GM18909 (cell line): ENCODE results near the gene GPC5.
"Not testable (repeated sequence)": the region's sequence is repeated elsewhere in the genome, so short reads cannot be mapped to it uniquely, and the experiment has no call there.

Source experiments
- ATAC-seq: cut with Tn5 transposase; IDR thresholded peaks from one replicate; pipeline ENCODE4 v1.9.1; 2021; ENCODE audit warnings: mild to moderate bottlenecking; ENCODE audit not compliant: unreplicated experiment, poor library complexity

Gene GPC5

DNA sequence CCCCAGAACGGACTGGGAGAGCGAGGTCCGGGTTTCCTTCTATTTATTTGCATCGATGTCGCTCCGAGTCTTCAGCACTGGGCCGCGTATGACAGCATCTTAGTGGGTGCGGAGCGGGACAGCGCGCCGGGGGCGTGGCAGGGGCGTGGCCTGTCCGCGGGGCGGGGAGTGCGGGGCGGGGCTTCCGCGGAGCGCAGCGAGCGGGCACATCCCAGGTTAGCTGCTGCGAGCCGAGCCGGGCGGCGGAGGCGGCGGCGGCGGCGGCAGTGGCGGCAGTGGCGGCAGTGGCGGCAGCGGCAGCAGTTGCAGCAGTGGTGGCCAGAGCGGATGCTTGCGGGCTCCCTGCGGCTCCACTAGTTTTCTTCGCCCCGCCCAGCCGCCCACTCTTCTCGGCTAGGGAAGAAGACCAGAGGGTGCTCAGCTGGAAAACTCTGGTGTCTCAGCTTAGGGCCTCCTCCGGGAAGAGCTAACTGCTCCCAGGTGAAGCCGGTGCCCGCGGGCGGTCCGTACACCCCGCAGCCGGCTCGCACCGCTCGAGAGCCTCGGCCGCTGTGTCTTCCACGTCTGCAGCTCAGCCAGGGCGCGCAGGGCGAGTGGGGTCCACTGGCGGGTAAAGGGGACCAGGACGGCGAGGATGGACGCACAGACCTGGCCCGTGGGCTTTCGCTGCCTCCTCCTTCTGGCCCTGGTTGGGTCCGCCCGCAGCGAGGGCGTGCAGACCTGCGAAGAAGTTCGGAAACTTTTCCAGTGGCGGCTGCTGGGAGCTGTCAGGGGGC is at the start of gene GPC5:
Gene GPC5 (plus strand): TSS at position 209 of the 776 bp plus-strand sequence.
- ATAC-seq = peak; percentile 97

DNA sequence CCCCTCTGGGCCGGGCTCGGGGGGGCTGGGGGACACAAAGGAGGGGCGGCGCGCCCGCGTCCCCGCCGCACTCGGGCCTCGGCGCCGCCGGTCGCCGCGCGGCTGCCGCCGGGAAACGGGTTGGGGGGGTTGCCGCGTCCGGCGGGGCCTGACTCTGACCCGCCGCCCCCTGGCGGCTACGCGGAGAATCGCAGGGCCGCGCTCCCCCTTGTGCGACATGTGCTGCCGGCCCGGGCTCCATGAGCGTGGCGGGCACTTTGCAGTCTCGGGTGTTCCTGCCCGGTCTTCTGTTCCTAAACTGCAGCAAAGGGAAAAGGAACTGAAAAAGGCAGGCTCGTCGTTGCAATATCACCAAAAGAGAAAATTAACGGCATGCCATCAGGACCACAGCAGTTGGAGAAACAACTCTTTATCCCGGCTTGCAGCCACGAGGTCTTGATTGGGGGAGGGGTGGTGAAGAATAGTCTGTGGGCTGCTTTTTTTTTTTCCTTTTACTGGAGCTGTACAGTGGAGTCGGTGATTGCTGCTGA is 49.5 kb upstream of the GPC5 start:
- ATAC-seq = peak; percentile 62

DNA sequence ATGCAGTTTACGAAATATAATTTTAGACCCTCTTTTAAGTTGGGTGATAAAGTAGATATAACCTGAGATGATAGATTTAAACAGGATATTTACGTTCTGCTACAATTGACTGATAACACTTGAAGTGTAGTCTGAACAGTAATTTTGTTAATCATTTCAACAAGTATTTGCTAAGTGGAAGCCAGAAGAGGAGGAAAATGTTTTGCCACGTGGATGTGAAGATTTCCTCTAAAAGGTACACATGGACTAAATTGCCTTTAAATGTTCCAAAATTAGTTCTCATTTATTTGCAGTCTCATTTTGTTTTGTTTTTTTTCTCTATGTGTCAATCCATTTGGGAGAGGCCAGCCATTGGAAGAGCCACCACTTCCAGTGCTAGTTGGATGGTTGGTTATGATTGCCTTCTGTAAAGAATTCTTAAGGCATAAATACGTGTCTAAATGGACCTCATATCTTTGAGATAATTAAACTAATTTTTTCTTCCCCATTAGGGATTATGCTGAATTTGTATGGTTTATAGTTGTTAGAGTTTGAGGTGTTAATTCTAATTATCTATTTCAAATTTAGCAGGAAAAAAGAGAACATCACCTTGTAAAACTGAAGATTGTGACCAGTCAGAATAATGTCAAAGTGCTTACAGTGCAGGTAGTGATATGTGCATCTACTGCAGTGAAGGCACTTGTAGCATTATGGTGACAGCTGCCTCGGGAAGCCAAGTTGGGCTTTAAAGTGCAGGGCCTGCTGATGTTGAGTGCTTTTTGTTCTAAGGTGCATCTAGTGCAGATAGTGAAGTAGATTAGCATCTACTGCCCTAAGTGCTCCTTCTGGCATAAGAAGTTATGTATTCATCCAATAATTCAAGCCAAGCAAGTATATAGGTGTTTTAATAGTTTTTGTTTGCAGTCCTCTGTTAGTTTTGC is 48.2 kb upstream of the GPC5 start:
- no peak for ATAC-seq

DNA sequence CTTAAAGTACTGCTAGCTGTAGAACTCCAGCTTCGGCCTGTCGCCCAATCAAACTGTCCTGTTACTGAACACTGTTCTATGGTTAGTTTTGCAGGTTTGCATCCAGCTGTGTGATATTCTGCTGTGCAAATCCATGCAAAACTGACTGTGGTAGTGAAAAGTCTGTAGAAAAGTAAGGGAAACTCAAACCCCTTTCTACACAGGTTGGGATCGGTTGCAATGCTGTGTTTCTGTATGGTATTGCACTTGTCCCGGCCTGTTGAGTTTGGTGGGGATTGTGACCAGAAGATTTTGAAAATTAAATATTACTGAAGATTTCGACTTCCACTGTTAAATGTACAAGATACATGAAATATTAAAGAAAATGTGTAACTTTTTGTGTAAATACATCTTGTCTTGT is 47.3 kb upstream of the GPC5 start:
- ATAC-seq = no peak

DNA sequence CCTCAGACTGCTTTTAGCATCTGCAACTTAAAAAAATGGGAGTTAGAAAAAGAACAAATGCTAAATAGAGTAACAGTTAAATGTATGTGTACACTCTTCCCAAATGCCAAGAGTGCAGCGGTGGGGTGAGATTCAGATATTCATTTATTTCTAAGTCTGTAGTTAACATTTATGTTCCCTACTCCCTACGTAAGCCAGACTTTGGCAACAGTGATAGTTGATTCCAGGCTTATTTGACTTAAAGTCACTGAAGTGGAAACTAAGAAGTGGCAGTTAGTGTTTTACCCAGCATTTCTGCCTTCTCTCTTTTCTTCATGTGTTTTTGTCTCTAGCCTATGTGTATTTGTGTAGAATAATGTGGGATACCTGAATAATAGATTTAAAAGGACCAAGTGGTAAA is 46.4 kb upstream of the GPC5 start:
- ATAC-seq = no peak

DNA sequence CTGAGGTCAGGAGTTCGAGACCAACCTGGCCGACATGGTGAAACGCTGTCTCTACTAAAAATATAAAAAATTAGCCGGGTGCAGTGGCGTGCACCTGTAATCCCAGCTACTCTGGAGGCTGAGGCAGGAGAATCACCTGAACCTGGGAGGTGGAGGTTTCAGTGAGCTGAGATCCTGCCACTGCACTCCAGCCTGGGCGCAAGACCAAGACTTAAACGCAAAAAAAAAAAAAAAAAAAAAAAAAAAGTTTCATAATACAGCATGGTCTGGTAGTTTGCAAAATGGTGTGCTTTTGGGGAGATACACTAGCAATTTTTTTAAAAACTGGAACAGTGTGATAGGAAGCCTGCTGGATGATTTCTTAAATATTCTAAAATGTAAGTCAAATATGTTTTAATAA is 45.5 kb upstream of the GPC5 start:
- ATAC-seq = not testable (repeated sequence)

DNA sequence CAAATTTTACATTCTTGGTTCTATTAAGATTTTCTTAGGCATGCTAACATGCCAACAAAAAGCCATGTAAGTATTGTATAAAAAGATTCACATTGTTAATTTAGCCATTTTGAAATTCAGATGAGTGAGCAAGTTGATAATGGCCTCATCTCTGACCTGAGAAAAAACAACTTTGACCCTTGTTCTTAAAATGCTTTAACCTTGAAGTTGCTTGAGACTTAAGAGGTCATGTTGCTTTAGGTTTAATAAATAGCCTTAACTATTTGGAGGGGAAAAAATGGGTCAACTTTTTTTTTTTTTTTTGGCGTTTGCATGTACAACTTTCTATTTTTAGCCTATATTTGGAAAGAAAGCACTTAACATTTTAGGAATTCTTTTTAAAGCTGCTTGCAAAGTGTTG is 44.9 kb upstream of the GPC5 start:
- ATAC-seq = no peak

DNA sequence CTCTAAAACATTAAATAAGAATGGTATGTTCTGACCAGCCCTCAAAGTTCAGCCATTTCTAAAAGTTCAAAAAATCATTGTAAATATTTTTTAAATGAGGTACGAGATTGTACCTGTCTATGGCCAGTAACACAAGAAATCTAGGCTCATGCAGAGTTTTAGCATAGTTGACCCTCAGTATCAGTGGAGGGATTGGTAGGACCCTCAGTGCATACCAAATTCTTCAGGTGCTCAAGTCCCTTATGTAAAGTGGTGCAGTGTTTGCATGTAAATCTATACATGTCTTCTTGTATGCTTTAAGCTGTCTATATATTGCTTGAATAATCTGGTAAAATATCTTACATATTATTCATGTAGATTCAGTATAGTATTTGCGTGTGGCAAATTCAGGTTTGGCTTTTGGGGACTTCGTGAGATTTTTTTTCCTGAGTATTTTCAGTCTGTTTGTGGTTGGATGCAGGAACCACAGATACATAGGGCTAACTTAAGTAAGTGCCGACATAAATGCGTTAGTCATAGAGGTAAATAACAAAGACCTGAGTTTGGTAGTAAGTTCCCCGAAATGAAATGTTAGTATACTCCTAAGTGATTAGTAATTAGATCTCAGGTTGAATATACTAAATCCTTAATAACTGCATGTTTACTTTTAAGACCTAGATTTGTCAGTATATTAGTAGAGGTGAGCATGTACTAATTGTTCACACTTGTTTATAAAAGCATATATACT is 43.2 kb upstream of the GPC5 start:
- no peak for ATAC-seq

DNA sequence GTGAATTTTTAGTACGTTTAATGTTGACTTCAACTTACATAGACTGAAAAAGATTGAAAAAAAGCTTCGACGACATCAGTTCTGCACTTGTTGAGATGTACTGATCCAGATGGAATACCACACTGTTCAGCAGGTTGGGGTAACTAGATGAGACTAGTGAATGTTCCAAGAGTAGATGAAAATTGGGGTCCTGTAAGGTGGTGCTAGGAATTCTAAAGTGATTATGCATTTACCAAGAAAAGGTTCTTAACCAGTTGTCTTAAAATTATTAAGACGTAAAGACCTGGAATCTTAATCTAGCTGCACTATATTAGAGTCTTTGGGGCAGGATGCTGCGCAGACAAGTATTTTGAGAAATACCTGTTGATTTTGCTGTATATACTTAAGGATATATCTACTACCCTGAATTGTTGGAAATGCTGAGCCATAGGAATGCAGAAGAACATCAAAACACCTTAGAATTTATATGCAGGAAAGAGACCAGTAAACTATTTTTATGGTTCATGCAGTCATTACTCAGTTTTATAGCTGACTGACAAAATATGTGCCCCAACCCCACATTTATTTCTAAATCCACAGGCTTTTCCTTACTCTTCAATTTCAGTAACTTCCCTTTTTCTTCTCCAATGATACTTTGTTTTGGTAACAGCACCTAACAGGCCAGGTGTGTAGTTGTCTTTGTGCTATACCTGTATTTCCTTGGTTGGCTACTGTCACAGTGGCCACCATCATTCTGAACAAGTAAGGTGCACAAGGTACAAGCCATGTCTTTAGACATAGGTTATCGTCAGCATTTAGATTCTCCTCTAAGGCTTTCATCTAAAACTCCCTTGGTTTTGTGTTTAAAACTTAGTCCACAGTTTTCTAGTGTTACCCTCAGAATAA is 42.4 kb upstream of the GPC5 start:
- no peak for ATAC-seq

DNA sequence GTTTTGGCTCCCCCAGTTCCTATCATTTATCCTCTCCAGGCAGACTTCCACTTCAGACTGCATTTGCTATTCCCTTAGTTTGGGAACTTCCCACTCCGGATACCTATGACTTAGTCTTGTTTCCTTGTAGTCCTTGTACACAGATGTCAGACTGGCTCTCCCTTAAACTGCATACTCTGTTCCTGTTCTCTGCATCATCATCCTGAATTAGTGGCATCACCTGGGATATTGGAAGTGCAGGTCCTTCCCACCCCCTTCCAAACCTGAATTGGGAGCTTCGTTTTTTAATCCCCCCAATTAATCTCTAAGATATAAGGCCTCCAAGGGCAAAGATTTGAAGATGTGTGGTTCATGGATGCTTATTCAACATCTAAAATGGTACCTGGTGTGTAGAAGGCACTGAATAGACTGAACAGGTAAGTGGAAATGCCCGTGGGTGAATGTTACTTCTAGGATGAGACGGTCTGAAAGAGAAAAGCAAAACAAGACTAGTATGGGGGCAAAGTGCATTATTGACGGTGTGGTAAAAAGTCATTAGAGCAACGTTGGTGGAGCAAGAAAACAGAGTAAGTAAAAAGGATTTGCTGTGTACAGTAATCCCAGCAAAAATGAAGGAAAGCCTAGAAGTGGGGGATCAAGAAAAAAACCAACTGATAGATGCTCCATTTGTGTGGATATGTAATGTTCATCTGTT is 41.4 kb upstream of the GPC5 start:
- no peak for ATAC-seq

DNA sequence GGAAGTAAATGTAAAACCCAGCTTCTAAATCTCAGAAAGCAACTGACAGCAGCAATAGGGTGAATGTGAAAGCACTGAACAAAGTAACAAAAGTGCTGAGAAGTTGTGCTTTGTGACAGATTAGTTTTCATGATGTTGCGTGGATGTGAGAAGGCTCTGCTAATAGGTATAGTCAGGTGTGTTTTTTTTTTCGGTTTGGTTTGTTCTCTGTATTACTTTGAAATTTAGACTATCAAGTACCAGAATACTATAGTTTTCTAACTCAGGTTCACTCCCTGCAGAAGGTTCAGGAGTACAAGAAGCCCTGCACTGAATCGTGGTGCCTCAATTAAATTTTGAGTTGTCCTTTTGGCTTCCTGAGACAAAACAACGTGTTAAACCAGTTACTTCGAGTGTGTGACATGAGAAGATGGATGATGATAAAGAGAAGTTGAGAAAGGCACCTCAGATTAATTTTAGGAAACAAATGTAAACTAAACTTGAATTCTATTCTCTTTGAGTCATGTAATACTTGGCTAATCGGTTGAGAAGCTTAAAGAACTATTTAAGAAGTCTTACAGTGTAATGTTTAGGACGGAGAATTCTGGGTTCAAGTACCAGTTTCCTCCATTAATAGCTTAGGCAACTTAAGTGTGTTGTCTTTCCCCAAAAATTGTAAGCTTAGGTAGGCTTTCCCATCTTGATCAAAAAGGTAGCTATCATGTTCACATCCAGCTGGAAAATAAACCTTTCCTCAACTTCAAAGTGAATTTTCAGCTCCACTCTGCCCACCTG is 40.6 kb upstream of the GPC5 start:
- ATAC-seq = no peak

DNA sequence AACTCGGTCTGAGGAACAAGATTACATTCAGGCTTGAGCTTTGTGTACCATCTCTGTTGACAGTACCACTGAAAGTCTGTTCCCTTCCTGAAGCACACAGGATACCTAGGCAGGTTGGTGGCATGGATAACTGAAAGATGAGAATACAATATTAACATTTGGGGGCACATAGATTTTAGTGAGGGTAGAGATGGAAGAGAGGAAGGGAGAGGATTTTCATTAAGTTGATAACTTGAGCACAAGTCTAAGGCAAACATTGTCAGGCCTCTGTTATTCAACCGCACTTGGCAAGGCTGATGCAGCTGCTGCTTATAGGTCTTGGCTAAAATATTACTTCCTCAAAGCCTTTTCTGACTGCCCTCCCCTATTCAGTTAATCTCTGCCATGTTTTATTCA is 40.0 kb upstream of the GPC5 start:
- ATAC-seq = no peak

DNA sequence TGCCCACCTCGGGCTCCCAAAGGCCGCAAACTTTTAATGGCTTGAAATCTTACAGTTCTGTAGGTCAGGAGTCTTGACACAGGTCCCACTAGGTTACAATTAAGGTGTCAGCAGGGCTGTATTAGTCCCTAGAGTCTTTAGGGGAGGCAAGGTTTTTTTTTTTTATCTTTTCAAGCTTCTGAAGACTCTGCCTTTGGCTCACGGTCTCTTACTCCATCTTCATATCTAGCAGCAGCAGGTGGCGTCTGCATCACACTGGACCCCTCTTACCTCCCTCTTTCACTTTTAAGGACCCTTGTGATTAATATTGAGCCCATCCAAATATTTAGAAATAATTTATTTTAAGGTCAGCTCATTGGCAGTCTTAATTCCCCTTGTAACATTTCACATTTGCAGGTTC is 39.3 kb upstream of the GPC5 start:
- no peak for ATAC-seq

DNA sequence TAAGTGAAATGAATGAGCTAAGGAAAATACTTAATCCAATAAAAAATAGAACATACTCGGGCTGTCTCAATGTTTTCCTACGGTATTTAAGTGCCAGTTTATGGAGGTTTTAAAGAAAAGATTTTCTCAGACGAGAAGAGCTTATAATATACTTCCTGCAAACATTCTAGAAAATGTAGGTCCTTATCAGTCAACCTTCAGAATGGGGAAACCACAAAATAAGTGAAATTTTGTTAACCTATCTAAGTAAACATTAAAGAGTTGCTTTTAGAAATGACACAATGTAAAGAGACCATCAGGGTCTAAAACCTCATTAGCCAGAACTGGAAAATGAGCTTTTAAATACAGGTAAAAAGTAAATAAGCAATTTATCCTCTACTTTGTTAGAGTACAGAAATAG is 38.8 kb upstream of the GPC5 start:
- no peak for ATAC-seq

DNA sequence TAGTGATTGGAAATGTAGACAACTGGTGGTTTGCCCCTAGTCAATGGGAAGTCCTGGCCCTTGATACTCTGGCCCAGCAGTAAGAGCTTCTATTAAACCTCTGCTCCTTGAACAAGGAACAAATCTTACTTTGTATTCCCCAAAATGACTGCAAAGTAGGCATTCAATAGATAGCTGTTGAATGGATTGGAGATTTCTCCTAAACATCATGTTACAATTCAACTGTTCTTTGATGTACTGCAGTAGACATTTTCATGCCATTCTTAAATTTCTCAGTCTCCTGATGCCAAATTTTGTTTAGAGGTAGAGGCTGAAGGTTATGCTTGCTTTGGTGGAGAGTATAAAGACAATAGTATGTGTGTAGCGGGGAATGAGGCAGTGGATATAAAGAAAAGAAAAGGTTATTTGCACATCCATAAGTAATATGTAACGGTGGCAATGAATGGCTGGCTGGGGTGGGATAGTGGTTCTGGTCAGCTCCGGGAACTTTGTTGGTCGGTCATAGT is 38.1 kb upstream of the GPC5 start:
- ATAC-seq = no peak

DNA sequence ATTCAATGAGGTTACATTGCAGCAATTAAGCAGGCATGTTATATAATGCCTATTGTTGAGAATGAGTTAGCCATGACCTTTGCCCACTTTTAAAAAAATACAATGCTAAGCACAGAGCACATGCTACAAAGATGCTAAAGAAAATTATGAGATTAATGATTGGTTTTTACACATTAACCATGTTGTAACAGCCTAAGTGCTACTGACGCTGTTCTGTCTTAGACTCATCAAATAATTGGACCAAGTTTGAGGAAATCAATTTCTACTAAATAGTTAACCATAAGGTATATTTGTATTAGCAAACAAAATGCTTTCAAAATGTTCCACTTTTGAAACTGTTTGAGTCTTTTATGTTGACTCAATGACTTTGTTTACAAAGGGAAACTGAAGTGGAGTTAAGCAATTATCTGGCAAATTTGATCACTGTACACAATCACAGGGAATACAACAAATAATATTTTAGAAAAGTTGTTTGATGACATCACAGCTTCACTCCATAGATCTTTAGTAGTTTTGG is 36.6 kb upstream of the GPC5 start:
- ATAC-seq = no peak

DNA sequence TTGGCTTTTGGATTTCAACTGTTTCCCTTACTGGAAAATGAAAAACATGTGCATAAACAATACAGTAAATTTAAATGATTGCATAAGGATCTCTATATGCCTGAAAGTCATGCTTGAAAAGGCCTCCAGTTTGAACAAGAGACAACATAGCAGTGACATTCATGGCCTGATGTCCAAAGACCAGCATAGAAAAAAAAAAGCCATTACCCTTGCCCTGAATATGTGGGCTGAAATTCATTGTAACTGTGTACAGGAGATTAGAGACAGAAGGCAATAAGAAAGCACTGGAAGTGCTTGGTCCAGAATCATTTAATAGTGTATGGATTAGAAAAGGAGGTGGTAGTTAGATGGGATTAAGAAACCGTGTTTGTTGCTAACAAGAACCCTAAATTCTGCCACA is 35.5 kb upstream of the GPC5 start:
- no peak for ATAC-seq

DNA sequence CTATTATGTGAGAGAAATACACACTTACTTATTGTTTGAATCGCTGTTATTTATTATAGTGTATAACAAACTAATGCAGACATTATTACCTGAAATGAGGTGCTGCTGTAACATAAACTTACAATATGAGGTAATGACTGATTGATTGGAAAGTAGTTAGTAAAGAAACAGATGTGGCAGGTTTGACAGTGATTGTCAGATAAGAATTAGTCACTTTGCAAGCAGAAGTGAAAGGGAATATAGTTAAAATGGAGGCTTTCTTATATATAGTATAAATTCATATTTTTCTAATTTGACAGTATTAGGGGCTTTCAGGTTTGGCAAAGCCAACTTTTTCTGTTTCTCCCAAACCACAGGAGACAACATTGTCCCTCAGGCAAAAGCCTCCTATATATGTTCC is 30.3 kb upstream of the GPC5 start:
- ATAC-seq = no peak
